Non-pigmented ciliary epithelial cell (primary cell): Measurements from ENCODE around the gene DZIP1.

Experiments used
- DNase-seq: peaks from one replicate; pipeline ENCODE4 v3.0.0-alpha.2; 2010; ENCODE audit warnings: low read depth

DZIP1 gene

GRCh38 chr13:95643936-95644598, 439 bp downstream of the DZIP1 start:
- DNase-seq = no peak

GRCh38 chr13:95643571-95643935, 953 bp downstream of the DZIP1 start:
- DNase-seq = no peak

- no peak for DNase-seq
These were observed 1.5 kb downstream of the DZIP1 start for GRCh38 chr13:95642999-95643398.

GRCh38 chr13:95642028-95642621, 2.4 kb downstream of the DZIP1 start:
- no peak for DNase-seq

GRCh38 chr13:95641291-95642027, 3.0 kb downstream of the DZIP1 start:
- DNase-seq = no peak

GRCh38 chr13:95636853-95637252, 7.7 kb downstream of the DZIP1 start:
- DNase-seq = no peak

- no peak for DNase-seq
These were observed 13.9 kb downstream of the DZIP1 start for GRCh38 chr13:95630593-95630992.

- no peak for DNase-seq
These were observed 15.4 kb downstream of the DZIP1 start for GRCh38 chr13:95629071-95629470.

GRCh38 chr13:95628488-95628887, 16.0 kb downstream of the DZIP1 start:
- DNase-seq = no peak

GRCh38 chr13:95627590-95627989, 16.9 kb downstream of the DZIP1 start:
- DNase-seq = no peak

- DNase-seq = no peak
These were observed 17.7 kb downstream of the DZIP1 start for GRCh38 chr13:95626768-95627167.

GRCh38 chr13:95624020-95624419, 20.5 kb downstream of the DZIP1 start:
- DNase-seq = no peak

- no peak for DNase-seq
These were observed 21.4 kb downstream of the DZIP1 start for GRCh38 chr13:95623141-95623540.

- no peak for DNase-seq
These were observed 23.5 kb downstream of the DZIP1 start for GRCh38 chr13:95620825-95621498.

GRCh38 chr13:95620030-95620824, 24.3 kb downstream of the DZIP1 start:
- no peak for DNase-seq

- DNase-seq = no peak
These were observed 29.0 kb downstream of the DZIP1 start for GRCh38 chr13:95615539-95615938.

- no peak for DNase-seq
These were observed 29.8 kb downstream of the DZIP1 start for GRCh38 chr13:95614641-95615245.

GRCh38 chr13:95608640-95609323, 35.7 kb downstream of the DZIP1 start:
- no peak for DNase-seq

- no peak for DNase-seq
These were observed 37.1 kb downstream of the DZIP1 start for GRCh38 chr13:95607366-95607765.

- DNase-seq = no peak
These were observed 38.9 kb downstream of the DZIP1 start for GRCh38 chr13:95605448-95606125.

- no peak for DNase-seq
These were observed 40.0 kb downstream of the DZIP1 start for GRCh38 chr13:95604556-95604915.
